ENCODE results near the gene MAOB.

MAOB gene

GRCh38 chrX:43861750-43862149 lies 20.5 kb downstream of the MAOB start:
- in situ Hi-C loops (cut with HindIII; ENCODE audit: low sequenced_read_pairs) = no loop called here

GRCh38 chrX:43860646-43861370 lies 21.4 kb downstream of the MAOB start:
- in situ Hi-C loops (cut with HindIII; ENCODE audit: low sequenced_read_pairs) = no loop called here

DNA sequence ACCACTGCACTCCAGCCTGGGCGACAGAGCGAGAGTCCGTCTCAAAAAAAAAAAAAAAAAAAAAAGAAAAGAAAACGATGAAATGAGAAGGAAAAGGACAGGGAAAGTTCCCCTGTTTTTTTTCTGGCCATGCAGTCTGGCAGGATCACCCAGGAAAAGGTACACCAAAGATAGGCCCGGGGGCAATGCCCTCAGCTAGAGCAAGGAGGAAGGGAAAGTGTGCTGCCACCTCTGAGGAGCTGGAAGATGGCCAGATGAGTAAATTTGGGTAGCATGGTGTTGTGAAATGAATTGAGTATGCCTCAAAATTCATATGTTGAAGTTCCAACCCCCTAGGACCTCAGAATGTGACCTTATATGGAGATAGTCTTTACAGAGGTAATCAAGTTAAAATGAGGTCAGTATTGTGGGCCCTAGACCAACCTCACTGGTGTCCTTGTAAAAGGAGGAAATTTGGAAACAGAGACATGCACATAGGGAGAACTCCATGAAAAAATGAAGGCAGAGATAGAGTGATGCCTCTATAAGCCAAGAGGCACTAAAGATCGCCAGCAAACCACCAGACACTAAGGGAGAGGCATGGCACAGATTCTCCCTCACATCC lies 28.9 kb downstream of the MAOB start:
- in situ Hi-C loops (cut with HindIII; ENCODE audit: low sequenced_read_pairs) = no loop called here

- in situ Hi-C loops (cut with HindIII; ENCODE audit: low sequenced_read_pairs) = no loop called here
Measured at GRCh38 chrX:43850629-43851028, 31.6 kb downstream of the MAOB start.

DNA sequence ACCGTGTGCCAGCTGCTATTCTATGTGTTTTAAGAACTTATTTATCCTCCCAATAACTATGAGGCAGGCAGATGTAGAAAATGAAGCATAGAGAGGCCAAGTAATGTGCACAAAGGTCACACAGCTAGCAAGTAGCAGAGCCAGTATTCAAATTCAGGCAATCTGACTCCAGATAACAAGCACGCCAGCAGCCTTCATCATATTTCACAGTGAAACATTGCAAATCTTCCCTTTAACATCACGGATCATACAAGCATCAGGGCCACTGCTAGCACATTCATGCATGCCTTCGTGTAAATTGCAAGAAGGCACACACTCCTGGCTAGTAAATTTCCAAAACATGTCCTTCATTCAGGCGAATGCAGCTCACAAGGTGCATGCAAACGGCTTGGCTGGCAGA lies 33.1 kb downstream of the MAOB start:
- in situ Hi-C loops (cut with HindIII; ENCODE audit: low sequenced_read_pairs) = no loop called here

DNA sequence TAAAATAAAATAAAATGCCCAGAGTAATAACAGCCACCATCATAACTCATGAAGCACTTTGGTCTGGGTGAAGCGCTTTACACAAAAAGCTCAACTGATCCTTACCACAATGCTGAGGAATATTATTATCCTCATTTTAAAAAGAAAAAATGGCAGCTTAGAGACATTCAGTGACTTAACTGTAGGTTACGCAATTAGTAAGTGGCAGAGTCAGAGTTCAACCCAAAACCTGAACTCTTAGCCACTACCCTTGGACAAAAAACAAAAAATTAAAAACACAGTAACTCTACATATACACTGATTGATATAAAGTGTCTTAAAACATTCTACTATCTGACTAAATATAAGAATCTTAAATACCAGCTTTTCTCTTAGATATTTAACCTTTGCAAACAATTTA lies 34.9 kb downstream of the MAOB start:
- in situ Hi-C loops (cut with HindIII; ENCODE audit: low sequenced_read_pairs) = no loop called here

DNA sequence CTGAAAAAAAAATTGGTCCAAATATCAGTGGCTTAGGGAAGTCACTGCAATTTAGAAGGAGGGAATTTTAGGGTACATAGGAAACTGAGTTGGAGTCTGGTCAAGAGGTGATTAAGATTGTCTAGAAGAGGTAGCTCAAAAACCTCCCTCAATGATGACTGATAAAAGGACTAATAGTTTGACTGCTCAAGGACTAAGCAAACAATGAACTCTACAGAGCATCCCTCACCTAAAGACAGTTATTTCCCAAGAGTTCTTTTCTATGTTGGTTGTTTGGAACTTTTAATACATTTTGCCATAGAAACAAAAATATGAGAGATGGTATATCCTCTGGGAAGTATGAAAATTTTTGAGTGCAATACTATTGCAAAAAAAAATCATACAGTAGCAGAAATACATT lies 35.7 kb downstream of the MAOB start:
- in situ Hi-C loops (cut with HindIII; ENCODE audit: low sequenced_read_pairs) = no loop called here

DNA sequence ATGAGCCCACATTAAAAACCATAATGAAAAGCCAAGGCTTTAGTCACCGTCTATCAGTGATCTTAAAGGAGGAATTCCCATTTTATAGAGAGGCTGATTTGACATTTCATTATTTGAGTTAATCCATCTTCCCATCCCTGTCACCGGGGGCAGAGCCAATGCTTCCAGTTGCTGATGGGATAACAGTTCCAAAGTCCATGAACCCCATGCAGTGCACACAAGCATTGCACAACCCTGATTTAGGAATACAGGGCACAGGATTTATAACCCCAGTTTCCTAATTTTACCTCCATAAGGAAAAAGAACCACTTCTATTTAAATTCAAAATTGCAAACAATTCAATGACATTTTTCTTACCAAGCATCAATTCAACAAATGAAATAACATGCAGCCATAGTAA lies 36.5 kb downstream of the MAOB start:
- in situ Hi-C loops (cut with HindIII; ENCODE audit: low sequenced_read_pairs) = no loop called here

DNA sequence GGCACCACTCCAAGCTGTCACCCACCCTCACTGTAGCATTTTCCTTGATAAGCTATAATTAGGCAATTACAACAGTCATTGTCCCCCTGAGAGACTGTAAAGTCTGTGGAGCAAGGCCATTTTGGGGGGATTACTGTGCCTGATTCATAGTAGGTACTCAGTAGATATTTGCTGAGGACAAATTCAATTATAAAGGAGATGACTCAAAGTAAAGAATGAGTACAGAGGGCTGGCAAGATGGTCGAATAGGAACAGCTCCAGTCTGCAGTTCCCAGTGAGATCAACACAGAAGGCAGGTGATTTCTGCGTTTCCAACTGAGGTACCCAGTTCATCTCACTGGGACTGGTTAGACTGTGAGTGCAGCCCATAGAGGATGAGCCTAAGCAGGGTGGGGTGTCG lies 42.0 kb downstream of the MAOB start:
- in situ Hi-C loops (cut with HindIII; ENCODE audit: low sequenced_read_pairs) = no loop called here

GRCh38 chrX:43836435-43837184 lies 45.6 kb downstream of the MAOB start:
- in situ Hi-C loops (cut with HindIII; ENCODE audit: low sequenced_read_pairs) = no loop called here

DNA sequence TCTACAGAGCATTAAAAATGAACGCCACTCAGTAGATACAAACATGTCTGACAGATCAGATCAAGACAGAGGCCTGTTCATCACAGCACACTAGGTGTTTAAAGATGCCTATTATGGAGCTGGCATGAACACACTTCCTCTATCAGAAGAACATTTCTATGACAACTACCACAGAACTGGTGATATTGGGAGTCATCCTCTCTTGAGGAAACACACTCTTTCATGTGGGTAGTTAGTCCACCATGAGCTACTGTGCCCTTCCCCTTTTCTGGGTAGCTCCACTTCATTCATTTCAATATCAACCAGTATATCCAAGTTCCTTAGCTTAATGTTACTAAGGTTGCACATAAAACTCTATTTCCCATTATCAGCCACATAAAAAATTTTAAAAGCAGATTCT lies 46.7 kb downstream of the MAOB start:
- in situ Hi-C loops (cut with HindIII; ENCODE audit: low sequenced_read_pairs) = no loop called here

- in situ Hi-C loops (cut with HindIII; ENCODE audit: low sequenced_read_pairs) = no loop called here
Measured at GRCh38 chrX:43827791-43828190, 54.5 kb downstream of the MAOB start.

- in situ Hi-C loops (cut with HindIII; ENCODE audit: low sequenced_read_pairs) = no loop called here
Measured at GRCh38 chrX:43822014-43822413, 60.2 kb downstream of the MAOB start.

DNA sequence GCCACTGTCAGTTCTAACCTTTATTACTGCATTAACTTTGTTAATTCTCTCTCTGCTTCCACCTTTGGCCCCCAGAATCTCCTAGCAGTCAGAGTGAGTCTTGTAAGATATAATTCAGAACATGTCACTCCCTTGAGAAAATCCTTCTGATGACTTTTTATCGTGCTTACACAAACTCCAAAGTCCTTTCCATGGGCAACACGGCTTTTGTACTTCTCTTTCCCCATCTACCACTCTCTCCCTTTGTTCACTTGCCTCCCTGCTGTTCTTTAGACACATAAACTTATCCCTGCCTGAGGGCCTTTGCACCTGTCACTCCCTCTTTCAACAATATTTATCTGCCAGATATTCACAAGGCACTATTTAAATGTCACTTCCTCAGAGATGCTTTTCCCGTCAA lies 64.8 kb downstream of the MAOB start:
- in situ Hi-C loops (cut with HindIII; ENCODE audit: low sequenced_read_pairs) = no loop called here

DNA sequence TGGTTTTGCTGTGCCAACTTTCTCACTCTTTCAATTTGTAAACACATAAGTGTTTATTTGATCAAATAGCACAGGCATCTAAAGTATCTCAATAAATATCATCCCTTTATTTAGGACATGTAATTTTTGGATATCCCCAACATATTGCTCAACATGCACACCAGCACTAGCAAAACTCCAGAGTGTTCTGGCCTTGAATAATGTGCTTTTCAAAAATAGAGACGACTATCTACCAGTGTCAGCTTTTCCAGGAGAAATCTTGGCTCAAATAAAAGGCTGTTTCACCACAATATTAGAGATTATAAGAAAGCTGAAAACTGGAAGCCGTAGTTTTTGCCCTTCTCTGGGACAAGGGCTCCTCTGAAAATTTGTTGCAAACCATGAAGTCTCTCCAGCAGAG lies 67.0 kb downstream of the MAOB start:
- in situ Hi-C loops (cut with HindIII; ENCODE audit: low sequenced_read_pairs) = no loop called here

DNA sequence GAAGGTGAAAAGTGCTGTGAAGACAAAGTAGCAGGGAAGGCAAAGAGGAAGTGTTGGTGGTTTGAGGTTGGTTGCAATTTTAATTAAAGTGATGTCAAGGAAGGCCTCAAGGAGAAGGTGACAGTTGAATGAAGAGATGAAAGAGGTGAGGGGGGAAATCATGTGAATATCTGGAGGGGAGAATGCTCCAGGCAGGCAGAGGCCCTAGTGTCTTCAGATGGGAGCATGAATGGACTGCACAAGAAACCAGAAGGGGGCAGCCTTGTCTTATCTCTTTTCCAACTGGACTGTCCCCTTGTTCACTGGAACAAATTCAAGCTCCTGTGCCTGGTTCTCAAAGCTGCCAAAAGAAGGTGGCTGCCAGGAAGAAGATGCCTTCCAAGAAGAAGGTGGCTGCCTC lies 68.4 kb downstream of the MAOB start:
- in situ Hi-C loops (cut with HindIII; ENCODE audit: low sequenced_read_pairs) = no loop called here

DNA sequence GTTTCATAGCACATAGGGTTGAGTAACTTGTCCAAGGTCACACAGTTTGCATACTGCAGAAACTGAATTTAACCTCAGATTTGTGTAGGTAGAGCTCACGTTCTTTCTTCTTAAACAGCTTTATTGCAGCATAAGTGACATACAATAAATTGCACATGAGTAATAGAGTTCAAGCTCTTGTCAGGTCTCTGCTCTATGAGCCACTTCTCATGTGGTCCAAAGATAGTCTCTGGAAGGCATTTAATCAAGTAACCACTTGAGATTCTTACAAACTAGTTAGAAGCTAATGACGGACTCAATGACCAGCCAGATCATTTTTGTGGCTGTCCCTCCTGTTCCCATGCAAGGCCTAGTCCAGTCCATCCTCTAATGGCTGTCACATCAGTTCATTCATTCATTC lies 68.9 kb downstream of the MAOB start:
- in situ Hi-C loops (cut with HindIII; ENCODE audit: low sequenced_read_pairs) = no loop called here

DNA sequence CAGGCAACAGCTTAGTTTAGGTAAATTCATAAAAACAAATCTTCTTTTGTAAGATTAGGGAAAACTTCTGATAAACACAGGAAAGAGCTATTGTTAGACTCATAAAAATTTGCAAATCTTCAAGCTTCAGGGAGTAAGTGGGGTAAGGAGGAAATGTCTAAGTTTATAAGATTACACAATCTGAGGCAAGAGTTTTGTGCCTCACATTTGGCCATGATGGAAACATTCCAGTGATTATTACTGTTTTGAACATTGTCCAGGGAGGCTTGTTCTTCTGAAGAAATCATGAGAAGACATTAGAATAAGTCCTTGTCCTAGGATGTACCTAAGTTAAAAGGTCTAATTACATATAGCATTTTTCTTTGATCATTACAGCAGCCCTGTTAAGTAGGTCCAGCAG lies 72.8 kb downstream of the MAOB start:
- in situ Hi-C loops (cut with HindIII; ENCODE audit: low sequenced_read_pairs) = no loop called here

GRCh38 chrX:43808231-43808630 lies 74.0 kb downstream of the MAOB start:
- in situ Hi-C loops (cut with HindIII; ENCODE audit: low sequenced_read_pairs) = no loop called here

GRCh38 chrX:43805579-43805978 lies 76.7 kb downstream of the MAOB start:
- in situ Hi-C loops (cut with HindIII; ENCODE audit: low sequenced_read_pairs) = no loop called here

- in situ Hi-C loops (cut with HindIII; ENCODE audit: low sequenced_read_pairs) = no loop called here
Measured at GRCh38 chrX:43804021-43804420, 78.2 kb downstream of the MAOB start.

DNA sequence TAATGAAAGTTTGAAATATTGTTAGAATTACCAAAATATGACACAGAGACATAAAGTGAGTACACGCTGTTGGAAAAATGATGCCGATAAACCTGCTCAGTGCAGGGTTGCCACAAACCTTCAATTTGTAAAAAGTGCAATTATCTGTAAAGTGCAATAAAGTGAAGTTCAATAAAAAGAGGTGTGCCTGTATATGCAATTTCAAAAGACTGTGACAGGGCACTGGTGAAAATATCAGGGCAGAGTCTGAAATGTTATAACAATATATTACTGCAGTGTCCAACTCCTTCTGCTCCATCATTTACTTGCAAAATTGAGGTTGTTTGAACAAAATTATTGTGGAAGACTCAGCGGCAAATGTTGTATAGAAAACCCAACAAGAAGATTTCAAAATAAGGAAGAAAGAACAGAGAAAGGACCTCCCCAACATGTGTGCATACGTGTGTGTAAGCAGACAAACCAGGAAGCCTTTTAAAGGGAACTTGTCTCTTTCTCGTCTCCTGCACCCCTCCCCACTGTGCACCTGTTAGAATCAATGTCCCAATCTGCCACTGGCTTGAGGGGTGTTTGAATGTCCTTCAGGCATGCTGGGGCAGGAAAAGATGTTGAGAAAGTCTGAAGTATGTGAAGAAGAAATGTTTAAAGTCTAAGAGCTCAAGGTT lies 96.2 kb downstream of the MAOB start:
- in situ Hi-C loops (cut with HindIII; ENCODE audit: low sequenced_read_pairs) = no loop called here
